ENCODE data around the gene IFNA14. TPM values are rescaled to one million over a fixed set of nuclear protein-coding genes. Genes with fewer than 3 reads are reported as not detected.
A peak's percentile ranks its signal among the peaks of the same experiment; 100 is the strongest.
"Not testable (repeated sequence)": the region's sequence is repeated elsewhere in the genome, so short reads cannot be mapped to it uniquely, and the experiment has no call there.

IFNA14 gene
- total RNA-seq, 1 donor from 2014 or later: not detected

DNA sequence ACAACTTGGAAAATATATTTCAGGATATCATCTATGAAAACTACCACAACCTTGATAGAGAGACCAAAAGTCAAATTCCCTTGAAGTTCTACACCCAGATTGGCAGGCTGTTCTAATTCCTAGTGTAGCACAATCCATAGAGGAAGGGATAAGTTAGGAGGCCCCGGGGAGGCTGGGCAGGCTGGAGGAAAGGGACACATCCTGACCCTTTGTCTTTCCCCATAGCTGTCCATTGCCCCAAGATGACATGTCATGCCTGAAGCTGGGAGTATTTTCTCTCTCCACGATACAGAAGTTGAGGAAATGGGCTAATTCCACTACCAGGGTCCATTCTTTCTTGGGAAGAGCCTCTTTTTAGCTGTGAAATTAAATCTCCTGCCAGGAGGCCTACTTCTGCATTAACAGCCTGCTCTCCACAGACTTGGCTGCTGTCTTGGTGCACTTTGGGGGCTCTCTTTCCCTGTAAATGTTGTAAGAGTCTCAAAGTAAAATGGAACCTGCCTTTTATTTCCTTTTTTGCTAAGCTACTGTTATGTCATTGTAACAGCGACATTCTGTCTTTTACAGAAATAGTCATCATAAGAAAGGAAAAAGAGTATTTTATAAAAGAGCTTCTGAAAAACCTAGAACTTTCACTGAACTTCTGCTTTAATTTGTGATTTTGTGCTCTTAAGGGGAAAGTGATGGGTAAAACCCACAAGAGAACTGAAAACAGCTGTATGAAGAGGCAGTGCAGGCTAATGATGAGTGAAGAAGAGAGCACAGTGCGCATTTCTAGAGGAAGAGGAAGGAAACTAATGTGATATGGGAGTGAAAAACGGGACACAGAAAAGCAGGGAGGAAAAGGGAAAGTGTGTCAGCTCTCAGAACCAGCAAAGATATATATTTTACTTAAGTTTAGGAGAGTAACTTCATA, 26.1 kb downstream of the IFNA14 start:
- DNase-seq (ENCODE audit: low read depth, low spot score); H3K27ac Mint-ChIP-seq (ENCODE audit: unreplicated experiment); H3K9me3 Mint-ChIP-seq; H3K4me3 Mint-ChIP-seq; H3K36me3 Mint-ChIP-seq (ENCODE audit: low read depth); H3K27me3 Mint-ChIP-seq (ENCODE audit: low read depth); H3K4me1 Mint-ChIP-seq: not testable (repeated sequence)
- TF ChIP-seq, protein P1, sequence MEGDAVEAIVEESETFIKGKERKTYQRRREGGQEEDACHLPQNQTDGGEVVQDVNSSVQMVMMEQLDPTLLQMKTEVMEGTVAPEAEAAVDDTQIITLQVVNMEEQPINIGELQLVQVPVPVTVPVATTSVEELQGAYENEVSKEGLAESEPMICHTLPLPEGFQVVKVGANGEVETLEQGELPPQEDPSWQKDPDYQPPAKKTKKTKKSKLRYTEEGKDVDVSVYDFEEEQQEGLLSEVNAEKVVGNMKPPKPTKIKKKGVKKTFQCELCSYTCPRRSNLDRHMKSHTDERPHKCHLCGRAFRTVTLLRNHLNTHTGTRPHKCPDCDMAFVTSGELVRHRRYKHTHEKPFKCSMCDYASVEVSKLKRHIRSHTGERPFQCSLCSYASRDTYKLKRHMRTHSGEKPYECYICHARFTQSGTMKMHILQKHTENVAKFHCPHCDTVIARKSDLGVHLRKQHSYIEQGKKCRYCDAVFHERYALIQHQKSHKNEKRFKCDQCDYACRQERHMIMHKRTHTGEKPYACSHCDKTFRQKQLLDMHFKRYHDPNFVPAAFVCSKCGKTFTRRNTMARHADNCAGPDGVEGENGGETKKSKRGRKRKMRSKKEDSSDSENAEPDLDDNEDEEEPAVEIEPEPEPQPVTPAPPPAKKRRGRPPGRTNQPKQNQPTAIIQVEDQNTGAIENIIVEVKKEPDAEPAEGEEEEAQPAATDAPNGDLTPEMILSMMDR (conservative IDR thresholded peaks at IDR 0.05): peak; percentile 54

DNA sequence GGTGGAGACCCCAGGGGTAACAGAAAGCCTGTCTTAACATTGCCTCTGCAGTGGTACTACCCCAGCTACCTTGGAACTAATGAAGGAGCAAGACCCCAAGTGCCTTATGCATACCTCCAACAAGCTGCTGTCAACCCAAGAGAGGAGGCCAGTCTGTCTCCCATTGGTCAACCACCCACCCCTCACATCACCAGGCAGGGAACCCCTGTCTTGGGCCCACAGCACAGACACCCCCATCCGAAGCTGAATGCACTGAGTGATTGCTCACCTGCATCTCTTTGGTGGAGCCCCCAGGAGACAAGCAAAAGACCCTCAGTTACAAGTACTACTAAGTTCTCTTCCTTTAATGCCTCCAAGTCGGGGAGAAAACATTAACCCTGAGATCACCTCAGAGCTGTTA, 27.6 kb downstream of the IFNA14 start:
- H3K4me3 Mint-ChIP-seq; H3K36me3 Mint-ChIP-seq (ENCODE audit: low read depth); DNase-seq (ENCODE audit: low read depth, low spot score); H3K9me3 Mint-ChIP-seq; H3K4me1 Mint-ChIP-seq; H3K27ac Mint-ChIP-seq (ENCODE audit: unreplicated experiment); H3K27me3 Mint-ChIP-seq (ENCODE audit: low read depth): not testable (repeated sequence)

DNA sequence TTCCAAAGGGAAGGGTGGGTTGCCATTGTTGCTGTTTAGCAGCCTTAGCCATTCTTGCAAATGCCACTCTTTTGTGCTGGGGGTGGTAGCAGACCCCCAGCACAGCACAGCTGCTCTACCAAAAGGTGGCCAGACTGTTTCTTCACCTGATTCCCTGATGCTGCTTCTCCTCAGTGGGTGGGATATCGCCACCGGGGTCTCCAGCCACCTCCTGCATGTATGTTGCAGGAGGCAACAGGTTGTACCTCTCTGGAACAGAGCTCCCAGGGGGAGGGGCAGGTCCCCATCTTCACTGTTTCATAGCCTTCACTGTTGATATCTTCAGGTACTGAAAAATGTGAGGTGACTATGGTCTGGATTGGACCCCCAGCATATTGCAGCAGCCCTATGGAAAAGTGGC, 29.0 kb downstream of the IFNA14 start:
- not testable (repeated sequence) for H3K9me3 Mint-ChIP-seq; H3K36me3 Mint-ChIP-seq (ENCODE audit: low read depth); H3K27me3 Mint-ChIP-seq (ENCODE audit: low read depth); H3K4me3 Mint-ChIP-seq; H3K27ac Mint-ChIP-seq (ENCODE audit: unreplicated experiment); DNase-seq (ENCODE audit: low read depth, low spot score); H3K4me1 Mint-ChIP-seq

DNA sequence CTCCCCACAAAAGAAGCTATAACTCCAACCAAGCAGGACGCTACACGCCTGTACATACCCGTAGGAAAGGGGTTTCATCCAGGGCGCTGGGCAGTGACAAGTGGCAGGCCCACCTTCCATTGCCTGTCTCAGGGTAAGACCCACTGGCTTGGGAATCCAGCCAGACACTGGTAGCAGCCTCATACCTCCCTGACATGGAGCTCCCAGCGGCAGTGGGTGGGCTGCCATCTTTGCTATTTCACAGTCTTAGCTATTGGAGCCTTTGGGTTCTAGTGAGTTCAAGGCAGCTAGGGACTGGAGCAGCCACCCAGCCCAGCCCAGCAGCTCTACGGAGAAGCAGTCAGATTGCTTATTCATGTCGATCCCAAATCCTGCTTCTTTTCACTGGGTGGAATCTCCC, 29.5 kb downstream of the IFNA14 start:
- Mint-ChIP-seq H3K4me1 (peaks cover 7% of the 10 kb centered on the region), H3K27ac (ENCODE audit: unreplicated experiment) (no peak overlapping the region), H3K9me3 (peaks cover 4% of the 10 kb centered on the region), H3K4me3 (no peak overlapping the region), H3K27me3 (ENCODE audit: low read depth) (no peaks in the 10 kb centered on the region), H3K36me3 (ENCODE audit: low read depth) (no peaks in the 10 kb centered on the region)
- DNase-seq (ENCODE audit: low read depth, low spot score): no peak
- TF ChIP-seq, protein P1 (conservative IDR thresholded peaks at IDR 0.05): no peak

DNA sequence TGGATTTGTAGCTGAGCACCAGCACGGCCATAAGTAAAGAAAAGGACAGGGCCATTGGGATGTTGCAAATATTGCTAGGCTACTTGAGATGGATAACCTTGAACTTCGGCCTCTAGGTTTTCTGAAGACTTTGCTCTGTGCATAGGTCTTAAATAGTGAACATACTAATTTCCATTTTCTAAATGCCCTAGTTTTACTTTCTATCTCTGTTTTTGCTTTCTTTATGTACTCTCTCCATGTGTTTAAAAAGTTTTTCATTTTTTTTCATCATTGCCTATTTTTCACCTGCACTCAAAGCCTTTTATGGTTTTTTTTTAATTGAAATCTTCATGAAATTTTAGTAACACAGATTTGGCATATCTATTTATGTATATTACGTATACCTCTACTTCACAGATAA, 32.8 kb downstream of the IFNA14 start, which contains the start of gene IFNA10:
Gene IFNA10 (minus strand): TSS at position 101 of the 400 bp plus-strand sequence. CDS start 46 bp downstream, at position 55.
- H3K27me3 Mint-ChIP-seq (ENCODE audit: low read depth); H3K27ac Mint-ChIP-seq (ENCODE audit: unreplicated experiment); H3K9me3 Mint-ChIP-seq; DNase-seq (ENCODE audit: low read depth, low spot score); H3K36me3 Mint-ChIP-seq (ENCODE audit: low read depth); H3K4me1 Mint-ChIP-seq; H3K4me3 Mint-ChIP-seq: not testable (repeated sequence)

DNA sequence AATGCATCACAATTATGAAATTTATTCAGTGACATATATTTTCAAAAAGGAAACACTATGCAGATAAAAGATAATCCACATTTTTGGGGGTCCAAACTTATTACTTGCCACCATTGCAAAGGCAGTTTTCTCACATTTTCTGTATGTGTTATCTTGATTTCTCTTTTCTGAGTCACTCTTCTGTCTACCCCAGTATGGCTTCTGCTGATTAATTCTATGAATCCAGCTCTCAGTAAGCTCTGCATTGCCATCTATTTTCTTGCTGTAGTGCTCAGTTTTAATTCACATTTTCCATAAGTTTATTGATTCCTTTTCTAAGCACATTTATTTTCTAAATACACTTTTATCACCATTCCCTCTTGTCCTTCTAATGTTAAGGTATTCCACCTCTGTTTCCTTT, 34.6 kb downstream of the IFNA14 start:
- TF ChIP-seq, protein P1 (conservative IDR thresholded peaks at IDR 0.05): no peak
- Mint-ChIP-seq H3K27me3 (ENCODE audit: low read depth) (no peaks in the 10 kb centered on the region), H3K27ac (ENCODE audit: unreplicated experiment) (no peak overlapping the region), H3K36me3 (ENCODE audit: low read depth) (no peaks in the 10 kb centered on the region), H3K9me3 (peaks cover 6% of the 10 kb centered on the region), H3K4me3 (no peak overlapping the region), H3K4me1 (no peaks in the 10 kb centered on the region)
- no peak for DNase-seq (ENCODE audit: low read depth, low spot score)

DNA sequence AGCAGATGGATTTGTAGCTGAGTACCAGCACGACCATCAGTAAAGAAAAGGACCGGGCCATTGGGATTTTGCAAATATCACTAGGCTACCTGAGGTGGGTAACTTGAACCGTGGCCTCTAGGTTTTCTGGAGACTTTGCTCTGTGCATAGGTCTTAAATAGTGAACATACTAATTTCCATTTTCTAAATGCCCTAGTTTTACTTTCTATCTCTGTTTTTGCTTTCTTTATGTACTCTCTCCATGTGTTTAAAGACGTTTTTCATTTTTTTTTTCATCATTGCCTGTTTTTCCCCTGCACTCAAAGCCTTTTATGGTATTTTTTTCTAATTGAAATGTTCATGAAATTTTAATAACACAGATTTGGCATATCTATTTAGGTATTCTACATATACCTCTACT, 37.7 kb downstream of the IFNA14 start, which contains the start of gene IFNA7:
Gene IFNA7 (minus strand): TSS at position 101 of the 400 bp plus-strand sequence. CDS start 40 bp downstream, at position 61.
- not testable (repeated sequence) for H3K9me3 Mint-ChIP-seq; H3K4me3 Mint-ChIP-seq; H3K36me3 Mint-ChIP-seq (ENCODE audit: low read depth); H3K4me1 Mint-ChIP-seq; DNase-seq (ENCODE audit: low read depth, low spot score); H3K27me3 Mint-ChIP-seq (ENCODE audit: low read depth); H3K27ac Mint-ChIP-seq (ENCODE audit: unreplicated experiment)

Data from neural crest cell (in vitro differentiated cells).